Measurements from ENCODE around the gene TAS2R43.
"Not testable (repeated sequence)": the region's sequence is repeated elsewhere in the genome, so short reads cannot be mapped to it uniquely, and the experiment has no call there.

- not testable (repeated sequence) for TF ChIP-seq KDM5A (IDR thresholded peaks at IDR 0.05); RFX5 (IDR thresholded peaks at IDR 0.05); POLR2A (IDR thresholded peaks at IDR 0.05; ENCODE audit: low read length); RAD21 (conservative IDR thresholded peaks at IDR 0.05 in 1 of 2, IDR thresholded peaks at IDR 0.05 in 1 of 2); MYC (IDR thresholded peaks at IDR 0.05; ENCODE audit: borderline replicate concordance, low read length)
- TF ChIP-seq, protein P1, sequence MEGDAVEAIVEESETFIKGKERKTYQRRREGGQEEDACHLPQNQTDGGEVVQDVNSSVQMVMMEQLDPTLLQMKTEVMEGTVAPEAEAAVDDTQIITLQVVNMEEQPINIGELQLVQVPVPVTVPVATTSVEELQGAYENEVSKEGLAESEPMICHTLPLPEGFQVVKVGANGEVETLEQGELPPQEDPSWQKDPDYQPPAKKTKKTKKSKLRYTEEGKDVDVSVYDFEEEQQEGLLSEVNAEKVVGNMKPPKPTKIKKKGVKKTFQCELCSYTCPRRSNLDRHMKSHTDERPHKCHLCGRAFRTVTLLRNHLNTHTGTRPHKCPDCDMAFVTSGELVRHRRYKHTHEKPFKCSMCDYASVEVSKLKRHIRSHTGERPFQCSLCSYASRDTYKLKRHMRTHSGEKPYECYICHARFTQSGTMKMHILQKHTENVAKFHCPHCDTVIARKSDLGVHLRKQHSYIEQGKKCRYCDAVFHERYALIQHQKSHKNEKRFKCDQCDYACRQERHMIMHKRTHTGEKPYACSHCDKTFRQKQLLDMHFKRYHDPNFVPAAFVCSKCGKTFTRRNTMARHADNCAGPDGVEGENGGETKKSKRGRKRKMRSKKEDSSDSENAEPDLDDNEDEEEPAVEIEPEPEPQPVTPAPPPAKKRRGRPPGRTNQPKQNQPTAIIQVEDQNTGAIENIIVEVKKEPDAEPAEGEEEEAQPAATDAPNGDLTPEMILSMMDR (IDR thresholded peaks at IDR 0.05), result not testable (repeated sequence)
These were observed 2.8 kb upstream of the TAS2R43 start for GRCh38 chr12:11094910-11095309.
